ENCODE data around the gene SDE2.

SDE2 gene

DNA sequence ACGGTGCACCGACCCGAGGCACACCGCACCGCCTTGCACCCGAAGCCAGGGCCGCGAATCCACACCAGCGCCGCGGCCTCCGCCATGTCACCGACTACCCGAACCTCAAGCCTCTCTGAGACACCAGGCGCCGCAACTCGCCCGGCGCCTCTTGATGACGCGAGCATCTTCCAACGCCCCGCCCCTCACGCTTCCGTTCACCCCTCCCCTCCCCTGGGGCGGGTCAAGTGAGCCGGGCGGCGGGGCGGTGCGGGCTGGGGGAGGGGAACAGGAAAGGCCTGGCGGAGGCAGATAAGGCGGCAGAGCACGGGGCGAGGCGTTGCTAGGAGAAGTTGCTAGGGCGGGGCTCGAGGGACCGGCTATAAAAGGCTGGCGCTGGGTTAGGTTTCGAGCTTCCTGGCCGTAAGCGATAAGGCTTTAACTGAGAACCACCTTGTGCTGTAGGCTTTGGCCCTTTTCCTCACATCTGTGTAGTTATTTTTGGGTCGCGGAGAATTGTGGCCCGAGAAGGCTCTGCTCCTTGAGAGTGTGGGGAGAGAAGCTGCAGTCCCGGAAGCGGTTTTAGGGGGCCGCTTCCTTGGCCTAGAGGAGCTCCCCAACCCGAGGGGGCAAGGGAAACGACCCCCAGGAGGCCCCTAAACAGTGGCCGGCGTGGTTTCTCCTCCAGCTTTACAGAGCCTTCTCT is at the start of gene SDE2:
SDE2 (minus strand) TSS at position 117 of the 685 bp plus-strand sequence; CDS start at position 86, 31 bp downstream.
- H3K4me1 ChIP-seq, result peaks cover 33% of the 10 kb centered on the region
- H3K27me3 ChIP-seq (ENCODE audit: low read depth), result no peaks in the 10 kb centered on the region
- in situ Hi-C loops (cut with MboI; ENCODE audit: low sequenced_read_pairs), result no loop called here
- DNase-seq (ENCODE audit: low spot score in 2 of 2), result peak; percentile 96 to 100
- H3K4me3 ChIP-seq, result peak within 1 kb of the TSS; percentile 85
- peaks cover 3% of the 10 kb centered on the region for H3K36me3 ChIP-seq (replicated peaks)
- no peaks in the 10 kb centered on the region for H3K9me3 ChIP-seq

DNA sequence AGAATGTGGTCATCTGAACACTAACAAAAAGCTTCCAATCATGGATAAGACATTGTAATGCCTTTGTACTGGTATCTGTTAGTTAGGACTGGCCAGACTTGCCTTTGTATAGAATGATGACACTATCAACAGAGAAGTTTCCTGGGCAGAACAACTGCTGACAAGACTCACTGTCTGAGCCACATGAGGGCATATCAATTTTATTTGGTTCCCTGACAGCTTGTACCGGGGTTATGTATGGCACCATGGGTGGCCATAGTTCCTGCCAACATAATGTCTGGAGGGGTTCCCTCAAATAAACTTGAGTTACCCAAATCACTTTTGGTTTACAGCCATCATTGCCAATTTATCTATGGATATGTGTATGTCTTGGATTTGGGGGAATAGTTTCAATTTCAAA is 49.7 kb upstream of the SDE2 start:
- in situ Hi-C loops (cut with MboI; ENCODE audit: low sequenced_read_pairs), result no loop called here
- H3K27me3 ChIP-seq (ENCODE audit: low read depth), result no peaks in the 10 kb centered on the region
- no peaks in the 10 kb centered on the region for H3K36me3 ChIP-seq (replicated peaks)
- no peaks in the 10 kb centered on the region for H3K9me3 ChIP-seq
- H3K4me1 ChIP-seq, result no peaks in the 10 kb centered on the region
- H3K4me3 ChIP-seq, result no peak overlapping the region
- no peak for DNase-seq (ENCODE audit: low spot score in 2 of 2)

- no peak for DNase-seq (ENCODE audit: low spot score in 2 of 2)
- H3K36me3 ChIP-seq (replicated peaks), result no peaks in the 10 kb centered on the region
- no peak overlapping the region for H3K4me3 ChIP-seq
- no peaks in the 10 kb centered on the region for H3K4me1 ChIP-seq
- in situ Hi-C loops (cut with MboI; ENCODE audit: low sequenced_read_pairs), result no loop called here
- H3K9me3 ChIP-seq, result no peaks in the 10 kb centered on the region
- no peaks in the 10 kb centered on the region for H3K27me3 ChIP-seq (ENCODE audit: low read depth)
Measured at GRCh38 chr1:226047495-226047894, 48.4 kb upstream of the SDE2 start.

GRCh38 chr1:226046240-226046639 is 47.1 kb upstream of the SDE2 start:
- no peaks in the 10 kb centered on the region for H3K27me3 ChIP-seq (ENCODE audit: low read depth)
- no peaks in the 10 kb centered on the region for H3K36me3 ChIP-seq (replicated peaks)
- no peaks in the 10 kb centered on the region for H3K9me3 ChIP-seq
- H3K4me1 ChIP-seq, result no peaks in the 10 kb centered on the region
- in situ Hi-C loops (cut with MboI; ENCODE audit: low sequenced_read_pairs), result no loop called here
- no peak overlapping the region for H3K4me3 ChIP-seq
- DNase-seq (ENCODE audit: low spot score in 2 of 2), result no peak

- Histone ChIP-seq H3K27me3 (ENCODE audit: low read depth) (no peaks in the 10 kb centered on the region), H3K4me3 (no peak overlapping the region), H3K36me3 (replicated peaks) (no peaks in the 10 kb centered on the region), H3K9me3 (no peaks in the 10 kb centered on the region), H3K4me1 (no peaks in the 10 kb centered on the region)
- DNase-seq (ENCODE audit: low spot score in 2 of 2), result no peak
- in situ Hi-C loops (cut with MboI; ENCODE audit: low sequenced_read_pairs), result no loop called here
Measured at GRCh38 chr1:226044514-226045101, 45.5 kb upstream of the SDE2 start.

GRCh38 chr1:226041419-226041818 is 42.3 kb upstream of the SDE2 start:
- H3K4me1 ChIP-seq, result no peaks in the 10 kb centered on the region
- in situ Hi-C loops (cut with MboI; ENCODE audit: low sequenced_read_pairs), result no loop called here
- no peaks in the 10 kb centered on the region for H3K36me3 ChIP-seq (replicated peaks)

GRCh38 chr1:226038661-226039060 is 39.5 kb upstream of the SDE2 start:
- Histone ChIP-seq H3K9me3 (no peaks in the 10 kb centered on the region), H3K4me1 (no peaks in the 10 kb centered on the region), H3K27me3 (ENCODE audit: low read depth) (no peaks in the 10 kb centered on the region), H3K4me3 (no peak overlapping the region), H3K36me3 (replicated peaks) (no peaks in the 10 kb centered on the region)
- DNase-seq (ENCODE audit: low spot score in 2 of 2), result no peak
- in situ Hi-C loops (cut with MboI; ENCODE audit: low sequenced_read_pairs), result no loop called here

More at GRCh38 chr1:226041419-226041818, 42.3 kb upstream of the SDE2 start:
- no peak for DNase-seq (ENCODE audit: low spot score in 2 of 2)
- Histone ChIP-seq H3K4me3 (no peak overlapping the region), H3K9me3 (no peaks in the 10 kb centered on the region), H3K27me3 (ENCODE audit: low read depth) (no peaks in the 10 kb centered on the region)

- no peak overlapping the region for H3K4me3 ChIP-seq
- H3K27me3 ChIP-seq (ENCODE audit: low read depth), result no peaks in the 10 kb centered on the region
- in situ Hi-C loops (cut with MboI; ENCODE audit: low sequenced_read_pairs), result no loop called here
- no peaks in the 10 kb centered on the region for H3K9me3 ChIP-seq
- H3K4me1 ChIP-seq, result no peaks in the 10 kb centered on the region
- DNase-seq (ENCODE audit: low spot score in 2 of 2), result no peak
- H3K36me3 ChIP-seq (replicated peaks), result no peaks in the 10 kb centered on the region
Measured at GRCh38 chr1:226035915-226036314, 36.8 kb upstream of the SDE2 start.

DNA sequence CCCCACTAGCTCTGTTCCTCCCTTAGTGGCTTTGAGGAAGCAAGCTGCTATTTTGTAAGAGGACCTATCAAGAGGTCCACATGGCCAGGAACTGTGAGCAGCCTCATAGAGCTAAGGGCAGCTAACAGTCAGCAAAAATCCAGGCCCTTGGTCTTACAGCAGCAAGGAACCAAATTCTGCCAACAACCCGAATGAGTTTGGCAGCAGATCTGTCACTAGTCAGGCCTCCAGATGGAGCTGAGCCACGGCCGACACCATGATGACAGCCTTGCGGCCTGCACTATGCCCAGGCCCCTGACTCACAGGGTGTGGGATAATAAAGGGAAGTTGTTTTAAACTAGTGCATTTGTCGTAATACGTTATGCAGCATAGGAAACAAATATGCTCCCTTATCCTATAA is 35.3 kb upstream of the SDE2 start:
- no peak overlapping the region for H3K4me3 ChIP-seq
- H3K4me1 ChIP-seq, result no peaks in the 10 kb centered on the region
- no peaks in the 10 kb centered on the region for H3K9me3 ChIP-seq
- in situ Hi-C loops (cut with MboI; ENCODE audit: low sequenced_read_pairs), result no loop called here
- no peak for DNase-seq (ENCODE audit: low spot score in 2 of 2)
- H3K27me3 ChIP-seq (ENCODE audit: low read depth), result no peaks in the 10 kb centered on the region
- H3K36me3 ChIP-seq (replicated peaks), result no peaks in the 10 kb centered on the region

- H3K9me3 ChIP-seq, result no peaks in the 10 kb centered on the region
- H3K4me3 ChIP-seq, result no peak overlapping the region
- no peaks in the 10 kb centered on the region for H3K27me3 ChIP-seq (ENCODE audit: low read depth)
- H3K4me1 ChIP-seq, result no peaks in the 10 kb centered on the region
- in situ Hi-C loops (cut with MboI; ENCODE audit: low sequenced_read_pairs), result no loop called here
- H3K36me3 ChIP-seq (replicated peaks), result no peaks in the 10 kb centered on the region
- no peak for DNase-seq (ENCODE audit: low spot score in 2 of 2)
Measured at GRCh38 chr1:226033991-226034390, 34.8 kb upstream of the SDE2 start.

- no peaks in the 10 kb centered on the region for H3K9me3 ChIP-seq
- no peaks in the 10 kb centered on the region for H3K36me3 ChIP-seq (replicated peaks)
- no peaks in the 10 kb centered on the region for H3K4me1 ChIP-seq
- no peak overlapping the region for H3K4me3 ChIP-seq
- no peaks in the 10 kb centered on the region for H3K27me3 ChIP-seq (ENCODE audit: low read depth)
- no peak for DNase-seq (ENCODE audit: low spot score in 2 of 2)
- in situ Hi-C loops (cut with MboI; ENCODE audit: low sequenced_read_pairs), result no loop called here
Measured at GRCh38 chr1:226033582-226033981, 34.4 kb upstream of the SDE2 start.

GRCh38 chr1:226029568-226030225 is 30.6 kb upstream of the SDE2 start:
- in situ Hi-C loops (cut with MboI; ENCODE audit: low sequenced_read_pairs), result no loop called here
- H3K36me3 ChIP-seq (replicated peaks), result no peaks in the 10 kb centered on the region
- no peaks in the 10 kb centered on the region for H3K4me1 ChIP-seq
- no peak for DNase-seq (ENCODE audit: low spot score in 2 of 2)
- no peaks in the 10 kb centered on the region for H3K27me3 ChIP-seq (ENCODE audit: low read depth)
- H3K4me3 ChIP-seq, result no peak overlapping the region
- no peaks in the 10 kb centered on the region for H3K9me3 ChIP-seq

- Histone ChIP-seq H3K4me1 (no peaks in the 10 kb centered on the region), H3K36me3 (replicated peaks) (no peaks in the 10 kb centered on the region), H3K4me3 (no peak overlapping the region), H3K9me3 (no peaks in the 10 kb centered on the region), H3K27me3 (ENCODE audit: low read depth) (no peaks in the 10 kb centered on the region)
- in situ Hi-C loops (cut with MboI; ENCODE audit: low sequenced_read_pairs), result no loop called here
- DNase-seq (ENCODE audit: low spot score in 2 of 2), result no peak
Measured at GRCh38 chr1:226029093-226029496, 30.0 kb upstream of the SDE2 start.

DNA sequence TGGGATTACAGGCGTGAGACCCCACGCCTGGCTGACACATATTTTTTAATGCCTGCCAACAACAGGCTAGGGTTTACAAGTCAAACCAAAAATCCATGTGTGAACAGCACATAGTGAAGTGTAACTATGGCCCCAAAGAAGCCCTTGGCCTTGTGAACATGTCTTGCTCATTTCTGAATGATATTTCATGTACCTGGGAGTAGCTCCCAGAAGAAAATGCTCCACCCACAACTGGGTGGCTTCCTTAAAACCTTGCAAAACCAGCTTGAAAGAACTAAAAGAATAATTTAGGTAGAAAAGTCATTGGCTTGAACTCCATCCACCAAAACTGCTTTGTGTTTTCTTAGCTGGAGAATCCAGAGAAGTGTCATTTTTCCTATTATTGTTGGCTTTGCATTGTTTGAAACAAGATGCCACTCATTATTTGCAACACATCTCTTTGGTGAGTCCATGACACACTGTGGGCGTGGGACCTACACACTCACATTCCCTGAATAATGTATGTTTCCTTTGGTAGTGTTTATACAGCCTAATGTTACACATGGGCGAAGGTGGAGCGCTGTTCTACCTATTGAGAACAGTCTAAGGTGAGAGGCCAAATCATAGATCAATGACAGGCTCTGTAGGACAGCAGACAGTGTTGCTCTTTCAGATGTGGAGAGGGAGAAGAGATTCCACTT is 28.5 kb upstream of the SDE2 start:
- DNase-seq (ENCODE audit: low spot score in 2 of 2), result no peak
- in situ Hi-C loops (cut with MboI; ENCODE audit: low sequenced_read_pairs), result no loop called here
- no peaks in the 10 kb centered on the region for H3K36me3 ChIP-seq (replicated peaks)
- no peaks in the 10 kb centered on the region for H3K4me1 ChIP-seq
- H3K9me3 ChIP-seq, result no peaks in the 10 kb centered on the region
- no peaks in the 10 kb centered on the region for H3K27me3 ChIP-seq (ENCODE audit: low read depth)
- H3K4me3 ChIP-seq, result no peak overlapping the region
